Cerebellar nuclear complex (tissue), 1 donor: ENCODE data around the gene RNF126.
"Not testable (repeated sequence)": the region's sequence is repeated elsewhere in the genome, so short reads cannot be mapped to it uniquely, and the experiment has no call there.

Experiments used
- DNase-seq, 2 experiments: peaks; one replicate each; lab custom pipeline; 2025; lab: John Stamatoyannopoulos, UW

Gene RNF126

DNA sequence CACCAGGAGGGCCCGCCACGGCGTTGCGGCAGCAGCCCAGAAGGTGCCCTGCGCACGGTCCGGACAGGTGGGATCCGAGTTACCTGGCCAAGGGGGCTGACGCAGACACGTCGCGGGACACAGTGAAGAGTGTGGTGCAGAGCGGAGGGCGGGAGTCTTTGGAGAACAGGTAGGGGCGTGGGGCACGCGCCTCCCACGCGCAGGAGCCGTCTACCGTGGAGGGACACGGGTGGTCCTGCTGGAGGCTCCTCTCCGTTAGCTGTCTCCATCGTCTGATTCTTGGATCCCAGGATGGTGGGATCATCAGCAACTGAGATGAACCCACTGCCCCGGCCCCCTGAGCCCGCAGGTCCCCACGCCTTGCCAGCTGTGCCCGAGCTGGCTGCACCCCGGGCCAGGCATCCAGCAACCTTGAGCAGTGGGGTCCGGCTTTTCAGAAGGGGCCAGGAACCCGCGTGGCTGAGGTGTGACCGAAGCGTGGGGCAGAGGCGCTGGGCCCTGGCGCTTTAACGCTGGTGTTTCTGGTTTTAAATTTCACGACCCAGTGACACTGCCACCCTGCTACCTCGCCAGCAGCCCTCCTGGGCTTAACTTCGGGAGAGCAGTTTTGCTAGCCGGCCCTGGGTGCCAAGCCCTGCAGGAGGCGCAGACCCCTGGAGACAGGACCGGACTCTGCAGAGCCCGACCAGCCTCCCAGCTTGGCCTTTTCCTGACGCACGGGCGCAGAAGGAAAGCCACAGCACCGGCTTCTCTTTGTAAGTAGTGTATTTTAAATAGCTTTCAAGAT is 16.0 kb downstream of the RNF126 start:
- no peak for DNase-seq

DNA sequence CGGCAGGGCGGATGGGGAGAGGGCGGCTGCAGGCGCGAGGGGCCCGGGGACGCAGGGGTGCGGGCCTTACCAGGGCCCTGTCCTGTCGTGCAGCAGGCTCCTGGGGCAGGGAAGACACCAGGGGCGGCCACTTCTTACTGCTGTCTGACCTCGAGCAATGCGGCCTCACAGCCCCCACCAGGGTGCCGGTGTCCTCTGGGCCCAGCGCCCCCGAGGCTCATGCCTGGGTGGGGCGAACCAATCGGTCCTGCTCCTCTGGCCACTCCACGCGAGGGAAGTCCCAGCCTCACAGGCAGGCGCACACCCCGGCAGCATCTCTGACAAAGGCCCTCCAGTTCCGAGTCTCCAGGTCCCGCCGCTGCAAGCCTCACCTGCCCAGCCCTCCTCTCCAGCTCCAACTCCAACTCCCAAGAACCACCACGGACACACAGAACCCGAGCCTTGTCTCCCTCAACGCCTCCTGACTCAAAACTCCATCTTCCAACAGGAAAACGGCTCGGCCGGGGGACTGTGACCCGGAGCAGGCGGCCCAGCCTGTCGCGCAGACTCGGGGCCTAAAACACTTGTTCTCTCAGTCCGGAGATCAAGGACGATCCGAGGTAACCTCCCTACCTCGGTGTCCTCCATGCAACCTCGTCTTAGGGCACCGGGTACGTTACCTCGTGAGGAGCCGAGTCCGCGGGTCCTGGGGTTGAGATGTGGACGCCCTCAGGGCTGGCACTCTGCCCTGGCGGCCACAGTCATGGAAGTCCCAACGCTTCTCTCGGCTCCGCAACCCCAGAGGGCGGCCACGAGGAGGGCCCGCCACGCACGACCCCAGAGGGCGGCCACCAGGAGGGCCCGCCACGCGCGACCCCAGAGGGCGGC is 16.9 kb downstream of the RNF126 start:
- DNase-seq, result no peak

DNA sequence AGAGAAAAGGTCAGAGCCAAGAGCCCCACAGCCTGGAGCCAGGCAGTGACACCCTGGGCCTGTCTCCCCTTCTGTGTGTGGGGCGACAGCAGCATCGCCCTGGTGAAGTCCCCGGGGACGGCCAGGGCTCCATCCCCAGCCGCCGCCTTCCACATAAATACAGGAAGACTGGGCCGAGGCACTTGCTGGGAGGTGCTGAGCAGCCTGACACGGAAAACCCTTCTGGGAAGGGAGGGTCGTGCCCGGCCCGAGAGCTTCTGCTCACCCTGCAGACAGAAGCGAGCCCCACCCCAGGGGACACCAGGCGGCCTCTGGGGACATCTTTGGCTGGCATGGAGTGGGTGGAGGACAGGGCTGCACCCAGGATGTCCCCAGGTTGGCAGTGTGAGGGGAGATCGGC is 18.2 kb downstream of the RNF126 start:
- DNase-seq, result no peak

DNA sequence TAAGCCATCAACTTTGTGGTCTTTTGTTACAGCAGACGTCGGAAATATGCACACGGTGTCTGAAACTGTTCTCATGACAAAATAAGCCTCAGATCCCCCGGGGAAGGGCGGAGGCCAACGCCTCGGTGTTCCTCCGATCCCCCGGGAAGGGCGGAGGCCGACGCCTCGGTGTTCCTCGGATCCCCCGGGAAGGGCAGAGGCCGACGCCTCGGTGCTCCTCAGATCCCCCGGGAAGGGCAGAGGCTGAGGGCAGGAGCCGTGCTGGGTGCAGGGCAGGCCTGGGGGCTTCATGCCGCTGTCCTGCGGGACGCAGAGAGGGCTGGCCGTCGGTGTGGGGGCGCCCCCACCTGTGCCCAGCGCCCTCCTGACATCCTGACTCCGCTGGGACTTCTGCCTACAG is 18.7 kb downstream of the RNF126 start:
- no peak for DNase-seq

DNA sequence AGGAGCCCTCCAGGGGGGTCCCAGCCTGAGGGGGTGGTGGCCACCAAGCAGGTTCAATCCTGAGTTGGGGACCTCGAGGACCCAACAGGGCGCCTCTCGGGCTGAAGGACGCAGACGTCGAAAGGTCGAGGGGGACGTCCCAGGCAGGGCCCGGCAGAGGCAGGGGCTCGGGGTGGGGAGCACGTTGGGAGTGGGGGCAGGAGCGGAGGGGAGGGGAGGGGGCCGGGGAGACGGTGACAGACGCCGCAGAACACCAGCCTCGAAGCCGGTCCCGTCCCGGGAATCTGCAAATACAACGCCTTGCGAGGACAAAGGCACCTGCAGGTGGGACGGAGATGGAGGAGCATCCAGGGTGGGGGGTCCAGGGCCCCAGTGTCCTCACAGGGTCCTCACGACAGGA is 19.3 kb downstream of the RNF126 start:
- no peak for DNase-seq

DNA sequence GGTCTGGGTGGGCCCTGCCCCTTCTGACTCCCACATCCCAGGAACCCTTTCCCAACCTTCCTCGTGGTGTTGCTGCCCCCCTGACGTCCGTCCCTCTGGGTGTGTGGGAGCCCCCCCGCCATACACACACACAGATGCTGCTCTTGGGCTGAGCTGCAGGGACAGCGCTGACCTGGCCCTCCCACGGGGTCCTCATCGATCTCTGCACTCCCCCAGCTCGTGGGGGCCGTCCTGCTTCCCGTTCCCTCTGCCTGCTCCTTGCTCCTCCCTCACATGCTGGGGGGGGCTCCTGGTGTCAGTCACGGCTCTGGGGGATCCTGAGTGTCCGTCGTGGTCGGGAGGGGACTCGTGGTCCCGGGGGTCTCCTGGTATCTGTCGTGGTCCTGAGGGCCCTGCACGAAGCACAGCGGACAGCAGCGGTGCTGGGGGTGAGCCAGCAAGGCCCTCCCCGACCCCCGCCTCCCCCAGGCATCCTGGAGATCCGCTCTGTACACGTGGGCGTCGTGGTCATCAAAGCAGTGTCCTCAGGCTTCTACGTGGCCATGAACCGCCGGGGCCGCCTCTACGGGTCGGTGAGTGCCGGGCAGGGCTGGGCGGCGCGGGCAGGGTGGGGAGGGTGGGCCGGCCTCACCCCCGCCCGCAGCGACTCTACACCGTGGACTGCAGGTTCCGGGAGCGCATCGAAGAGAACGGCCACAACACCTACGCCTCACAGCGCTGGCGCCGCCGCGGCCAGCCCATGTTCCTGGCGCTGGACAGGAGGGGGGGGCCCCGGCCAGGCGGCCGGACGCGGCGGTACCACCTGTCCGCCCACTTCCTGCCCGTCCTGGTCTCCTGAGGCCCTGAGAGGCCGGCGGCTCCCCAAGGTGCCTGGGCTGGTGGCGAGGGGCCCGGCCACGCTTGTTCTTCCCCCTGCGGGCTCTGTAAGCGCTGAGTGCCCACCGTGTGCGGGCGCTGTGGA is 20.0 kb downstream of the RNF126 start:
- no peak for DNase-seq

DNA sequence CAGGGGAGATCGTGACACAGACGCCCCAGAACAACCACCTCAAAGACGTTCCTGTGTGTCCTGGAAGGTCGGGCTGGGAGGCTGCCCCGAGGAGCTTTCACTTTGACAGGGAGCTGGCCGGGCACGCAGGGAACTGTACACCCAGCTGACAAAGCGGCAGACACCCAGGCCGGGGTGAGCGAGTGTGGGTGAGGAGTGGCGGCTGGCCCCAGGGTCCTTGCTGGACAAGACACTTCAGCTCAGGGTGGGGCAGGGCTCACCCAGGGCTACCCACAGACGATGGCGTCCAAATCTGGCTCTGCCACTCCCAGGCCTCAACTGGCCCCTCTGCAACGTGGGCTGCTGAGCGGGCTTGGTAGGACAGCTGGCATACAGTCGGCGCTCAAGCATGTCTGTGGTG is 21.3 kb downstream of the RNF126 start:
- DNase-seq, result no peak

DNA sequence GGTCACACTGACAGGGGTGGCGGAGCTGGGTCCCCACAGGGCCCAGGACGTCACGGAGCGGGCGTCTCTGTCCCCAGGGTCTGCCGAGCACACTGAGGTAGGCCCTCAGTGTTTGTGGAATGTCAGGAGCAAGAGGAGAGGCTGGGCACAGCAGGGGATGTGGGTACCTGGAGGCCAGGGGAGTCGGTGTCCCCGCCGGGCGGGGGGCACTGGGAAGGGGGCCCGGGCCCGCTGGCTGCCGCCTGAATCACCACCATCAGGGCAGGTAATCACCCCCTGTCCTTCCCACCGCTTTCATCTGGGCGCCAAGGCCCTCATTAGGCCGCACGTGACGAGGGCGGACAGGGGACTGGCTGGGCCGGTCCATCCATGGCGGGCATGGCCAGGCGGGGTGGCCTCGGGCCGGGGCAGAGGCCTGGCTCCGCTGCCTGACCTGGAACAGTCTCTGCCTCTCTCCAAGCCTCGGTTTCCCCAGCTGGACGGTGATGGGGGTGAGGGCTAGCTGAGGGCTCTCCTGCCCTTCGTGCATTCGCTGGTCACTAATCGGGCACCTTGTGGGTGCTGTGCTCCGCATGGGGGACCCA is 22.3 kb downstream of the RNF126 start:
- no peak for DNase-seq

DNA sequence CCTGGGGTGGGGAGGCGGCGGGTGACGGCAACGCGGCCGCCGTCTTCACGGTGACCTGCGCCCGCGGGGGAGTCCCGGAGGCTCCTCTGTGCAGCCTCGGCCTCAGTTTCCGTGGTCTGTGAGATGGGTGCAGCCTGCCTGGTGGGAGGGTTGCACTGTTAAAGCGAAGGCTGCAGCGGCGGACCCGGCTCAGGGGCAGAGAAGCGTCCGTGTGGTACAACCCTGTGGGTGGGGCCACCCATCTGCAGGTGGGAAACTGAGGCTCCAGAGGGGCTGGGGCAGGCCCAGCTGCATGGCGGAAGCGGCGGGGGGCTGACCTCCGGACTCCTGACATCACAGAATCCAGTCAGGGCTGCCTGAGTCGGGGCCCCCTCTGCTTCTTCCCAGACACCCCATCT is 22.9 kb downstream of the RNF126 start:
- no peak for DNase-seq

DNA sequence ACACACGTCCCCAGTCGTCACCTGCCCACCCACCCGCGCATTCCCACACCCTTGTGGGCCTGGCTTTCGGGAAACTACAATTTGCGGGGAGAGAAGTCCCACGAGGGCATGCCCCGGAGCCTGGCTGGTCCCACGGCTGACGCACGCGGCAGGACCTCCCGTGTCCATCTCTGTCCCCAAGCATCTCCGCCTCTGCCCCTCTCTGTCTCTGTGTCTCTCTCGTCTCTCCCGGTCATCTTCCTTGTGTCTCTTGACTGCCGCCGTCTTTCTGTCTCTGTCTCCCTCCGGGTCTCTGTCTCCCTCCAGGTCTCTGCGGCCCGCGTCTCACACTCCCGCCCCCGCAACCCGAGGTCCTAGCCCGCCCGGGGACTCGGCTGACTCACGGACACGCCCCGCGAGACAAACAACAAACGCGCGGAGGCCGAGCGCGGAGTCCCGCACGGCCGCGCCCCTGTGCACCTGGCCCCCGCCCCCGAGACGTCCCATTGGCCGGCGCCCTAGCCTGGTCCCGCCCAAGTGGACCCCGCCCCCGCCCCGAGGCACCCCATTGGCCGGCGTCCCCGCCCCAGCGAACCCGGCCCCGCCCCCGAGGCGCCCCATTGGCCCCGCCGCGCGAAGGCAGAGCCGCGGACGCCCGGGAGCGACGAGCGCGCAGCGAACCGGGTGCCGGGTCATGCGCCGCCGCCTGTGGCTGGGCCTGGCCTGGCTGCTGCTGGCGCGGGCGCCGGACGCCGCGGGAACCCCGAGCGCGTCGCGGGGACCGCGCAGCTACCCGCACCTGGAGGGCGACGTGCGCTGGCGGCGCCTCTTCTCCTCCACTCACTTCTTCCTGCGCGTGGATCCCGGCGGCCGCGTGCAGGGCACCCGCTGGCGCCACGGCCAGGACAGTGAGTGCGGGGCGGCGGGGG is 23.5 kb downstream of the RNF126 start, which contains the start of gene FGF22:
TSS of gene FGF22 (plus strand) at position 627 of the 908 bp plus-strand sequence. CDS start at position 674, 47 bp downstream.
- DNase-seq, result peak in 1 of 2 experiments; percentile 70

DNA sequence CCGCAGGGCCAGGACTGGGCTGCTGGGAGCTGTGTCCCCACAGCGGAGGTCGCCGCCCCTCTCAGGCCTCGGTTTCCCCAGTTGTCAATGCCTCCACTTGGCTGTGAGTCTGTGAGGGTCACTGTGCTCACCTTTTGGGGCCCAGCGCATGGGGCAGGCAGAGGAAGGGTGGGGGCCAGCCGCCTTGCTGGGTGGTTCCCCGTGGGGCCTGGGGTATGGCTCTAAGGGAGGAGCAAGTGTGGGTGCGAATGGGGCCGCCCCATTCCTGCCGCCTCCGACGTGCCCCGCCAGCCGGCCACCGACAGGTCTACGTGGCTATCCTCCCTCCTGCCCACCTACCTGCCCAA is 24.1 kb downstream of the RNF126 start:
- no peak for DNase-seq

DNA sequence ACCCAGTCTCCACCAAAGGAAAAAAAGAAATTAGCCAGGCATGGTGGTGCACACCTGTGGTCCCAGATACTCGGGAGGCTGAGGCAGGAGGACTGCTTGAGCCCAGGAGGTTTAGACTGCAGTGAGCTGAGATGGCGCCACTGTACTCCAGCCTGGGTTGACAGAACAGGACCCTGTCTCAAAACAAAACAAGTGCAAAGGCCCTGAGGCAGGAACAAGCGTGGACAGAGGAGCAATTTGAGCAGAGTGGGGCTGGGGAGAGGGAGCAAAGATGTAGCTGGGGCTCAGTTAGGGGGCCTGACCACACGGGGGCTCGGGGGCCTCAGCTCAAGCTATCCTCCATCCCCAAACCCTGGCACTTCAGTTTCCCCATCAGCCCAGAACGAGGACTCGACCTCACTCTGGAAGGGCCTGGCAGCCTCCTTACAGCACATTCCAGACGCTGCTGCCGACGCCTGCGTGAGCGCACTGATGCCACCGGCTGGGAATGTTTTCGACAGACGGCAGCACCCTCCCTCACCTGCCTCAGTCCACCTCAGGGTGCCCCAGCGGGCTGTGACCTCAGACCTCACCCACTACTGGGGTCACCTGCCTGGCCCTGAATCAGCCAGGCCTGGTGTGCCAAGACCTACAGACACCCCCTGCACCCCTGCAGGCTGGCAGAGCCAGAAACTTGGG is 27.9 kb downstream of the RNF126 start:
- no peak for DNase-seq

DNA sequence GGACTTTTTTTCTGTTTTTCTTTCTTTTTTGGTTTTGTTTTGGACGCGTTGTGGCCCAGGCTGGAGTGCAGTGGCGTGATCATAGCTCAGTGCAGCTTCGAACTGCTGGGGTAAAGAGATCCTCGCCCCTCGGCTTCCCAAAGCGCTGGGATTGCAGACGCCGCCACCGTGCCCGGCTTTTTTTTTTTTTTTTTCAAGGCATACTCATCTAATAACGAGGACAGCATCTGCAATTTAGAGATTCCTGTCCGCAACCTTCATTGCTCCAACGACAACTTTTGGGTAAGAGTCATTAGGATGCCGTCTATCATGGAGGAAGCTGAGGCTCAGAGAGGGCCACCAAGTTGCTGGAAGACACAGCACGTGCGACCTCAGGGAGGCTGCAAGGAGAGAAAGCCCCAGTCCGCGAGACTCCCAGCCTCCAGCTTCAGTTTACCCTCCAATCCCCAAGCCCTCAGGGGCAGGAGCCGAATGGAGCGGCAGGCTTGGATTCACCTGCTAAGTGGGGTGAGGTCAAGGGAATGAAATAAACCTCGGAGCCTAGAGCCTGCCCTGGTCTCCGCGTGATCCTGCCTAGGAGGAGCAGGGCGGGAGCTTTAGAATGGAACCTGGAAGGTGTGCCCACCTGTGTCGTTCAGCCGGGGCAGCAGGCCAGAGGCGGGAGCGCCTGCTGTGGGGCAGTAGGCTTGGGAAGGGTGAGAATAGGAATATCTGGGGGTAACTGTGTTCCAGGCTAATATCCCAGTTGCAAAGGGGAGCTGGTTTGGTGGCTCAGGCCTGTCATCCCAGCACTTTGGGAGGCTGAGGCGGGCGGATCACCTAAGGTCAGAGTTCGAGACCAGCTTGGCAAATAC is 29.0 kb downstream of the RNF126 start:
- DNase-seq, result no peak

DNA sequence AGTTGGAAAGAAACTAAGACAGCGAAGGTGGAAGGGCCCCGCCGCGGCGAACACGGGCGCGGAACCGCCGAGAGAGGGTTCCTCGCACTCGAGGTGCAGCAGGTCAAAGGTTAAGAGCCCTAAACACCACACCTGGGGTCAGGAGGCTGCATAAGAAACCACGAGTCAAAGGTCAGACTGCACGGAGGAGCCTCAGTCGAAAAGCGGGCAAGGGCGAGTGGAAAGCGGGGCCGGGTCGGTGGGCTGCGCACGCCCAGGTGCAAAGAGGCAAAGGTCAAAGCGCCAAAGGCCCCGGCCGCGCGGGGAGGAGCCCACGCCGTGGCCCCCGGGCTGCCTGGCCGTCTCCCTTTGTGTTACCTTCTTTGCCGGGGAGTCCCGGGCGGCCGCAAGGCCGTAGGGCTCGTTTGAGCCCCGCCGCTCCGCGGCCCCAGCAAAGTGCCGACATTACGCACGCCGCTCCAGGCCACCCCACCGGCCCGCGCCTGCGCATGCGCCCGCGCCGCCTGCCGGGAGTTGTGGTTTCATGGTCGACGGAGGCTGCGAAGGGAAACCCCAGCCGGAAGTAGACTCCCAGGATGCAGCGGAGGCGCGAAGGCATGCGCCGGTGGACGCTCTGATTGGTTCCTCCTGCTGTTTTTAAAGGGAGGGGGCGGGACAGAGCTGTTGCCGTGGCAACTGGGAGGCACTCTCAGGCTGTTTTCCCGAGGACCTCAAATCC is 29.8 kb downstream of the RNF126 start, which contains the start of gene POLRMT:
TSS of gene POLRMT (minus strand) at position 470 of the 718 bp plus-strand sequence. CDS start at position 445, 25 bp downstream.
- peak; percentile 43 to 94 for DNase-seq

DNA sequence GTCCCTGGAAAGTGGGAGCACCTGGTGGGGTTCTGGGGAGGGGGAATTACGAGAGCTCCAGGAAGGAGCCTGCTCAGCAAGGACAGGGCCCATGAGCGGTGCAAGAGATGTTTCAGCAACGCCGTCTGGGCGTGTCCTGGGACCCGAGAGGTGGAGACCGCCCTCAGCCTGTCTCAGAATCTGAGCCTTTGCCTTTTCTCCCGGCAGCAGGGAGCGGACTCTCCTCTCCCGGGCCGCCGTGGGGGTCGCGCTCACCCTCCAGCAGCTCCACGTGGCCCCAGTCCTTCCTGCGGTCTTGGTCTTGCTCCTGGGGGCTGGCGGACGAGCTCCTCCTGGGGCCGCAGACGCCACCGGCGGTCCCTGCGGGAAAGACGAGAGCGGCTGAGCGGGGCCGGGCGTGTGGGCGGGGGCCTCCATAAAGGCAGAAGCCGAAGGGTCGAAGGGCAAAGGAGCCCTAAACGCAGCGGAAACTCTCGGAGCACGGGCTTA is 30.4 kb downstream of the RNF126 start:
- DNase-seq, result no peak

DNA sequence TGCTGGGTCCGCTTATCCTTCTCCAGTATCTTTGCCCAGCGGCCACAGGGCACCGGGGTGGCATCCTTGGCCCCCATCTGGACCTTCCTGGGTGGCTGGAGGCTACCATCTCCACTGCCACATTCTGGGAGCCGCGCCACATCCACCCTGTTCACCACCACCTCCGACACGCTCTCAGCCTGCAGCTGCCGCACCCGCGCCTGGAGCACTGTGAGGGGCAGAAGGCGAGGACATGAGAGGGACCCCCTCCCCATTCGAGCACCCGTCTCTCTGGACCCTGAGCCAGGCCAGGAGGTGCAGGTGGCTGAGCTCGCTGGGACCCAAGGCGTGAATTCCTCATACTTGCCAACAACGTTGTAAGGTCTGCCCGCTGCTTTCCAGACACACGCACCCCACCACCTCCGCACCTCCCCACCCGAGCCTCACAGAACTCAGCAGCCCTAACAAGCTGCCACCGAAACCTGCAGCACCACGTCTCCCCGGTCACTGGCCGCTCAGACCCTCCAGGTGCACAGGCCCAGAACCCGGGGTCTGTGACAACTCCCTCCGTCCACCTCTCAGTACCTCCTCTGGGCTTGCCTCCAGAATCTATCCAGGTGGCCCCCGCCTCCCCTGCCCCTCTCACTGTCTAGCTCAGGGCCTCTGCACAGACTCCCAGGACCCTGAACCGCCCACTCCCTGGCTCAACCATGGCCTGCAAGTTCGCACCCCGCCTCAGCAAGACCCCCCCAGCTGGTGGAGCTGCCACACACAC is 32.9 kb downstream of the RNF126 start:
- DNase-seq, result no peak

DNA sequence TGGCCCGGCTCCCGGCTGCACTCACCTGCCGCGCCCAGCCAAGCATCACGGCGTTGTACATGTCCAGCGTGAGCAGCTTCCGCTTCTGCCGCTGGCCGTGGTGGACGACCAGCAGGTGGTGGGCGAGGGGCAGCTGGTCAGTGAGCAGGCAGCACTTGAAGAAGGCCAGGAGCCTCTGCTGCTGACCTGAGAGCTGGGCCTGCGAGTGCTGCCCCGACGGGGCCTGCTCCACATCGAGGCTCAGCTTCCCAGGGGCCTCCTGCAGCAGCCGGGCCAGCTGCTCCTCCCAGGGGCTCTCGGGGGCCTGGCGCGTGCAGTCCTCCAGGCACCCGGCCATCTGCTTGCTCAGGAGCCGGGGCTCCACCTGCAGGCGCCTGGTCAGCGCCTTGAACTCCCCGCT is 33.5 kb downstream of the RNF126 start:
- not testable (repeated sequence) for DNase-seq
